NCI-H2171 treated with DMSO at 0.1 percent for 48 hours (cell line): ENCODE results near the gene SLC29A3.

Source experiments
- DNase-seq: peaks from one replicate; lab custom pipeline; 2025; lab: John Stamatoyannopoulos, UW

The SLC29A3 gene

DNA sequence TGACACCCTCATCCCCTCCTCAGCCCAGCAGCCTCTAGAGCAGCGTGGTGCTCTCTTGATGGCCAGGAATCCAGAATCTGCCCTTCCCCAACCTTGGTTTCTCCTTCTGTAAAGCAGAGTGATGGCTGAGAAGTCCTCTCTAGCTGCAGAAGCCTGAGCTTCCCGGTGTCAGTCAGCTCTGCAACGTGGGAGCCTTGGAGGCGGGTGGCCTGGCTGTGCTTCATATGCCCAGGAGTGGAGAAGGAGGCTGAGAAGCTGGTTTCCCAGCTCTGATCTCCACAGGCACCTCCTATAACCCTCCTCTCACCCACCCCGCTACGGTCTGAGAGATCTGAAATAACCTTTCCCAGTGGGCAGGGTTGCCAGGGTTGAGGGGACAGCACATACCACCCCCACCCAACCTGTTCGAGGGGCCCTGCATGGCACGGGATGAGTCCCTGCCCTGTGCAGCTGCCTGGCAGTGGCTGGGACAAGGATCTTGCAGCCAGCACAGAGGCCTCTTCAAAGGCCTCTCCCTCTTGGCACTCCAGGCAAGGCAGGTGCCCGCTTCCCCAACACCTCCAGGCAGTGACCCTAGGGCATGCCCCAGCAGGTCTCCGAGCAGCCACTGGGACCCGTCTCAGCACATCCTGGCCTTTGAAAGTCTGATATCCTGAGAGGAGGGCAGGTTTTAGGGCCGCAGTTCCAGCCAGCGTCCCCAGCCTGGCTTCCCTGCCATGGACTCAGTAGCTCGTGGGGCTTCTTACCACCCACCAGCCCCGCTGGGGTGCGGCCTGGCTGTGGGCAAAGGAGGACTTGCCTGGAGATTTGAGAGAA is 18.3 kb upstream of the SLC29A3 start:
- no peak for DNase-seq

DNA sequence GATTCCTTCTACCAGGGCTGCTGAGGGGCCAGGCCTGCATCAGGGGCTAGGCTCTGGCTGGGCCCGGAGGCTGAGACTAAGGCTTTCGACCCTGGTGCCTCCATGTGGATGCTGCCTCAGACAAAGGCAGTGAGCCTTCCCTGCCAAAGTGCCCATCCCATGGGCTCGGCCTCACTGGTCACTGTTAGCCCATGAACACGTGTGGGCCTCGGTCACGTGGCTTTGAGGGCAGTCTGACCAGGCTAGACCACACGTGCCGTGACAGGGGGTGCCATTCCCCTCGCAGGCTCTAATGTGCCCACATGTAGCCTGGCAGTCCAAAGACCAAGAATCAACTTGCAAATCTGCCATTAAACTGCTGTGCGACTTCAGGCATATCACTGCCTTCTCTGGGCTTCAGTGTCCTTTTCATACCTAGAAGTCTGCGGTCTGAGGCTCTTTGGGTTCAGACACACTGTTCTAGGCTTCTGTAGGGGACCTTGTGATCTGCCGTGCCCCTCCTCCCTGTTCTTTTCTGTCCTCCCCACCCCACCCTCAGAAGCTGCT is 17.6 kb upstream of the SLC29A3 start:
- DNase-seq: no peak

DNA sequence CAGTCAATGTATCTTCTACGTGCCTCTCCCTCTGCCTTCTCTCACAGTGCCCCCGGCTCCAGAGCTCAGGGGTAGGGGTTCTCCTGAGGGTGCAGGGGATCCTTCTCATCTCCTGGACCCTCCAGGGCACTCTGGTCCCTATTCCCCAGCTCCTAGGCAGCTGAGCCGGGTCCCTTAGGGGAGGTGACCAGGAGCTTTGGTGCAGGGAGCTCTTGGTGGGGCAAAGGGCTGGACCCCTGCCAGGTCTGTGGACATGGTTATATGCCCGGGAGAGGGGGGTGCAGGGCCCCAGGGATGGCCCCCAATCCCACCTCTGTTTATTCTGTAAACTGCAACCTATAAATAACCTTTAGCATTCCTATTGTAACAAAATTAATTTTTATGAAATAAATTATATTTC is 16.6 kb upstream of the SLC29A3 start:
- no peak for DNase-seq

DNA sequence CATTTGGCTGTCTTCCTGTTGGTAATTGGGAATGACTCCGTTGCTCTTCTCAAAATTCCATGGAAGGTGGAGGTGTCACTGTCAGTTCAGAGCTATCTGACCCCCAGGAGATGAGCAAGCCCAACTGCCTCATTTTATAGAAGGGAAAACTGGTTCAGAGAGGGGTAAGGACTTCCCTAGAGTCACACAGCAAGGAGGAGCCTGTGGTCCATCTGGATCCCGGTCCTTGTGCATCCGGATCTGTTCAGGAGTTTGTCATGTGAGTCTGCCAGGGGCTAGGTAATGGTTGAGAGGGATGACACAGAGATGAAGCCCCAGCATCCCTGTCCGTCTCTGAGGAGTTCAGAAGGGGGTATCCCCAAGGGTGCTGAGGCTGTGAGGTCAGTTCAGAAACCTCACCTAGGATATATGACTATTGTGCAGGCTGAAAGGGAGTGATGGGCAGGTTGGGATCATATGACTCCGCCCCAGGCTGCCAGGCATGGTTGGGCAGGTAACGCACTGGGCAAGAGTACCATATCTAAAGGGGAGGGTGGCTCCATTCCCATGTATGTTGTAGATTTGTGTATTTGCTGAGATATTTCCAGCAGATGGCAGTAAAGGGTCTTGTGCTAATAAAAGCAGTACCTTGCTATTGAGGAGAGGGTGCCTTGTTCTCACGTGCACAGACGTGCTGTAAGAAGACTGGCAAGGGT is 16.0 kb upstream of the SLC29A3 start:
- peak; percentile 72 for DNase-seq

DNA sequence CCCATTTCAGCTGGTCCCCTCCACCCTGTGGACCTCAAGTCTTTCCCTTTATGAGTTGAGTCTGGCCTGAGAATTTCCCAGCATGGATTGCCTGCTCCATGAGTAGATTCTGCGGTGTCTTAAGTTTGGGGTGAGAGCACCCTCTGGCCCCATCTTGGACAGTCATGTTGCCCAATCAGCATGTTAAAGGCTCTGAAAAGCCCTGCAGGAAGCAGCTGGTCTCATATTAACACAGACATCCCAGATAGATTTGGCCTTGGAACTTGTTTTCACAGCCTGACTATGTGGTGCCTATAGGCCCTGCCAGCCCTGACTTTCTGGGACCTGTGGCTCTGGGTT is 15.5 kb upstream of the SLC29A3 start:
- no peak for DNase-seq

DNA sequence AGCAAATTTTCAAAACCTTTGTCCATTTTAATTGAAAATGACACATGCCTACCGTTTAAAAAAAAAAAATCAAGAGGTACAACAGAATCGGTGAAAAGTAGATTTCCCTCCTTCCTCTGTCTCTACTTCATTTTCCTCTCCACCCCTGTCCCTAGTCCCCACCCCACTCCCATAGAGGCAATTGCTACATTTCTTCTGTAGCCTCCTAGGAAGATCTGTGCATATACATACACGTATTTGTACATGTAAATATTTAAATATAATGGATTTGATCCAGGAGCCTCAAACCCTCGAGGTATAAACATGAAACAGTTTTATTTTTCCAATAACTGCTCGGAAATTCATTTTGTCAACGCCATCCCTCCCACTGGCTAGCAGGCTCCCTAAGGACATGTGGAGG is 14.1 kb upstream of the SLC29A3 start:
- DNase-seq: no peak

DNA sequence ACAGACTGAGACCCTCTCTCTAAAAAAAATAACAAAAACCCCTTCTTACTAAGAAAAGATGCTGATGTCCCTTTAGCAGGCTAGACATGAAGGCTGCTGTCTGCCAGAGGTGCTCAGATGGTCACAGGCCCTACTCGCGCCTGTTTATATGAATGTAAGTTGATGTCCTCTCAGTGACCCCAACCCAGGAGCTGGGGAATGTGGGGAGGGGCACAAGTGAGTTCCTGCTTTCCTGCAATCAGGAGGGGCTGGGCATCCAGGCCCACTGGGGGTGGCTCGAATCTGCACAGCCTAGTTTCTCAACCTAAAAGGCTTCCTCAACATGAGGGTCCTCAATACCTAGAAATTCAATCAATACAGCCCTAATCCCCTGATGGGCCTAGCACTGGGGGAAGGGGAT is 12.1 kb upstream of the SLC29A3 start:
- no peak for DNase-seq

DNA sequence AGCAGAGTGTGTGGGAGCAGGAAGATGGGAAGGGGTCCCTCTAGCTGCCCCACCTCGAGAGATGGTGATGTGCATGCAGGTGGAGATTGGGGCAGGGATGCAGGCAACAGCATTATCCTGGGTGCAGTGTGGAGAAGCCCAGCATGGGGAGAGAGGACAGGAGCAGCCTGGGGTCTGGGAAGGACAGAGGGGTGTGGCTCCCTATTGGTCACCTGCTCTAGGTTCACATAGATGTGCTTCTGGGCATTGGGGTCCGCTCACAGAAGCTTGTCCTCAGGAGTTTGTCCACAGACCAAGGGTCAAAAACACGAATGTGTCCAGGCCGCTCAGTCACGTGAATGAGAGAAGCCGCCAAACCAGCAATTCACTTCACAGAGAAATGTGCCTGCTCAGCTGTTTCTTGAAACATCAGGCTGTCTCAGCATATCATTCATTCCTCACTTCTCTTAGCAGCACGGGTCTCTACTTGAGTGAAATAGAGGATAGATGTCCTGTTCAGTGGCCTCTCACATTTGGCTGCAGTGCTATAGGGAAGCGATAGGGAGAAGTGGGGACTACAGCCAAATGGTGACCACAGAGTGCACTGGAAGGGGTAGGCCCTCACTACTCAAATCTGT is 11.5 kb upstream of the SLC29A3 start:
- no peak for DNase-seq

DNA sequence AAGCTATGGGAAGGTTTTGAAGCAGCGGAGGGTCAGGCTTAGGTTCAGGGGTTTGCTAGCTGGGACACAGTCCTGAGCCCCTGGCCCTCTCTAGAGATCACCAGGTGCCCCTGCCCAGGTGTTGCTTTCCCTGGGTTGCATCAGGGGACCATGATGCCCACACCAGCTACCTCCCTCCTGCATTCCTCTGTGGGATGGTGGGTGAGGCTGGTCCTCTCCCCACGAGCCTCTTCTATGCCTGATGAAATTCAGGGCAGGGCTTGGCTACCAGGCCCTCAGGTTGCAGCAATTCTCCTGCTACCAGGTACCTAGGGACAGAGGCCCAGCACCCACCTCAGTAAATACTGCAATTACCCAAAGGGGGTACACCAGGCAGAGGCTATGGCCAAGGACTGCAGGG is 10.8 kb upstream of the SLC29A3 start:
- no peak for DNase-seq

DNA sequence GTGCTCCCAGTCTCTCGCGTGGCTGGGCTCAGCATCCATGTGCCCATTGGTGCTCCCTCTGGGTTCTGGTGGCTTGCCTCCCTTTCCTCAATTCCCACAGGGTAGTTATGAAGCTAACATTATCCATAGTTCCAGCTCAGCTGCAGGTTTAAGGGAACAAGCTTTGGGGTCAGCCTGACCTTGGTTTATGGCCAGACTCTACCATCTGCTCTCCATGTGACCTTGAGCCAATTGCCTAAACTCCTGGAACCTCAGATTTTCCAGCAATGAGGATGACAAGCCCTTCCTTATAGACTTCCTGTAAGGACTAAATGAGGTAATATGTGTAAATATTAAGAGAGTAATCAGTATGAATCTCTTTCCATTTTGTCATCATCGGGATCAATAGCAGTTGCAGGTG is 10.1 kb upstream of the SLC29A3 start:
- no peak for DNase-seq

DNA sequence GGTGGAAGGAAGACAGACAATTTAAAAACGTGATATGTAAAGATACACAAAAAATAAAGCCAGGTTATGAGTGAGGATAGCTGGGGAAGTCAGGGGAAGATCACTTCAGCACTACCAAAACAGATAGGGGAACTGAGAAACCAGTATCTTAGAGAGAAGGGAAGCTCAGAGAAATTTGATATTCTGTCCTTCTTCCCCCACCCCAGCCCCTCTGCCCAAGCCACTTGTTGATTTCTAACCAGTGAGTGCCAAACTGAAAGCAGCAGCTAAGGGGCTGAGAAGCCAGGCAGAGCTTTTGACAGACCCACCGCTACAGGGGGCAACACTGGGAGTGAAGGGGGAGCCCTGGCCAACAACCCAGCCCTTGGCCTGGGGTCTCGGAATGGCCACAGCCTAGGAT is 9.1 kb upstream of the SLC29A3 start:
- no peak for DNase-seq

DNA sequence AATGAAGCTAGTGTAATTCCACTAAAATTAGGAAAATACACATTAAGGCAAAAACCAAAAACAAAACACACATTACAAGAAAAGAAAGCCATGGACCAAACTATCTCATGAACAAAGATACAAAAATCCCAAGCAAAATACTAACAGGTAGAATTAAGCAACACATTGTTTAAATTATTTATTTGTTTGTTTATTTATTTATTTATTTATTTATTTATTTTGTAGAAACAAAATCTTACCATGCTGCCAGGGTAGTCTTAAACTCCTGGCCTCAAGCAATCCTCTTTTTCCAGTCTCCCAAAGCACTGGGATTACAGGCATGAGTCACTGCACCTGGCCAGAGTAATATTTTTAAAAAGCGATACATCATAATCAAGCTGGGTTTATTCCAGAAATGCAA is 6.8 kb upstream of the SLC29A3 start:
- DNase-seq: no peak

DNA sequence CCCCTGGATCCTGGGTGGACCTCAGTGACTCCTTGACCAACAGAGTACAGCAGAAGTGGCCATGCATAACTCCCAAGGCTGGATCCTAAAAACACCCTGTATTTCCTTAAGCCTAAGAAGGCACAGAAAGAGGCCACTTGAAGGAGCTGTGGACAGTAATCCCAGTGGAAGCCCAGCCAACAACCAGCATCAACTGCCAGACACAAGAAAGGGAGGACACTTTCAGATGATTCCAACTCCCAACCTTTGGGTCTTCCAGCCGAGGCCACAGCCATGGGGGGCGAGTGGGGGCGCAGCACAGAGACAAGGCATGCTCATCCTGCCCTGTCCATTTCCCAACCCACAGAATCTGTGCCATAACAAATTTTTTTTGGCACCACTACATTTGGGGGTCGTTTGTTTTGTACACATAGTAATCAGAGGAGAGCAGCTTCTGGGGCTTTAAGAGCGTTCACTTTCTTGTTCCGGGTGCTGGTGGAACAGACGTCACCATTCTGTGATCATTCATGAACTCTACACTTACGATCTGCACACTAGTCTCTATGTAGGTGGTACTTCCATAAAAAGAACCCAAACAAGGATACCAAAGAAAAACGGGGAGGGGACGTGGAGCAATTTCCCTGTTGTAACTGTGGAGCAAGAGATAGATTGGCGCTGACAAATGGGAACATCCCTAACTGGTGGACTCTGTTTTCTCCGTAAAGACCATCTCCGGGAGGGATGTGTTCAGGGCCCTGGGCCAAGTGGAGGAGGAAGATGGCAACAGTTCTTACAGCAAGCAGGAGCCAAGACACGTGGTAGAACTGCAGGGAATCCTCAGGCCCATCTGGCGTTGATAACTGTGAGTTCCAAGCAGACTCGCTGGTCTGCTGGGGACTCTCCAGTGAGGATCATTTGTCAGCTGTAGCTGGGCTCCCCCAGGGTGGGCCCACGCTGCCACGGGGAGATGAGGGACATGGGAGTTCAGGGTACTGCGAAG is 6.0 kb upstream of the SLC29A3 start:
- peak; percentile 79 for DNase-seq

DNA sequence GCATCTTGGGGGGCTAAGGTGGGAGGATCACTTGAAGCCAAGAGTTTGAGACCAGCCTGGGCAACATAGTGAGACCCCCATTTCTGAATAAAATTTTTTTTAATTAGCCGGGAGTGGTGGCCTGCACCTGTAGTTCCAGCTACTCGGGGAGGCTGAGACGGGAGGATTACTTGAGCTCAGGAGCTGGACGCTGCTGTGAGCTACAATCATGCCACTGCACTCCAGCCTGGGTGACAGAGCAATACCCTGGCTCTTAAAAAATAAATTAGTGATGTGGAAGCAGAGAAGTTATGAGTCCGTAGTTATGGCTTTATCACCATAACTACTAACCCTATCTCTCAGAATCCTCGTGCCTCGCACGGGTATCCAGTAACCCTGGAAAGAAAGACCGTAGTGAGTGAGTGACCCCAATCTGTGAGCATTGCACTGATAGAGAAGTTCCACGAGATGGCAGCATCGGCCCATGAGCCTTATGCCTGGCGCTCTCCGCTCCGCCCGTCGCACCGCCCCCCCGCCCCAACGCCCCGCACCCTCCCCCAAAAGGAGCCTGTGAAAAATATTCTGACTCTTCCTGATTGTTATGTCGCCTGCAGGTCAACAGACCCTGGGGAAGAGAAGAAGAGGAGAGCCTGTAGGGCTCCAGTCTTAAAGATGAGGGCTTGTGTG is 4.9 kb upstream of the SLC29A3 start:
- DNase-seq: peak; percentile 30

DNA sequence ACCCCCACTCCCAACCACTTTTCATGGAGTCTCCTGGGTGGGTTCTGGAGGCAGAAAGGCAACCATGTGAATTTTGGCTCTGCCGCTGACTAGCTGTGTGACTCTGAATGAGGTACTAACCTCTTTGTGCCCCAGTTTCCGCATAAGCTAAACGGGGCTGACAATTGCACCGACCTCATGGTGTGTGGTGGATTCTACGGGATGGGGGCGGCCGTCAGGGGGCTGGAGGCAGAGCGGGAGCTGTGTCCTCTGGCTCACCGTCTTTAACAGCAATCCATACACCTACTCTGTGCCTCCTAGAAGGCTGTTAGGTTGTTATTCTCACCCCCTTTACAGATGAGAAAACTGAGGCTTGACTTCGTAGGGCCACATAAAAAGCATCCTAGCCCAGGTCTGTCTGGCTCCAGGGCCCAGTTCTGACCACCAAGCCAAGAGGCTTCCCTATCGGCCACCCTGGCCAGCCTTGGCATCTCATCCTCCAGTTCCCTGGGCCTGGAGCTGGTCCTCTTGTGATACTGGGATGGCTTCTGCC is 4.3 kb upstream of the SLC29A3 start:
- DNase-seq: no peak

DNA sequence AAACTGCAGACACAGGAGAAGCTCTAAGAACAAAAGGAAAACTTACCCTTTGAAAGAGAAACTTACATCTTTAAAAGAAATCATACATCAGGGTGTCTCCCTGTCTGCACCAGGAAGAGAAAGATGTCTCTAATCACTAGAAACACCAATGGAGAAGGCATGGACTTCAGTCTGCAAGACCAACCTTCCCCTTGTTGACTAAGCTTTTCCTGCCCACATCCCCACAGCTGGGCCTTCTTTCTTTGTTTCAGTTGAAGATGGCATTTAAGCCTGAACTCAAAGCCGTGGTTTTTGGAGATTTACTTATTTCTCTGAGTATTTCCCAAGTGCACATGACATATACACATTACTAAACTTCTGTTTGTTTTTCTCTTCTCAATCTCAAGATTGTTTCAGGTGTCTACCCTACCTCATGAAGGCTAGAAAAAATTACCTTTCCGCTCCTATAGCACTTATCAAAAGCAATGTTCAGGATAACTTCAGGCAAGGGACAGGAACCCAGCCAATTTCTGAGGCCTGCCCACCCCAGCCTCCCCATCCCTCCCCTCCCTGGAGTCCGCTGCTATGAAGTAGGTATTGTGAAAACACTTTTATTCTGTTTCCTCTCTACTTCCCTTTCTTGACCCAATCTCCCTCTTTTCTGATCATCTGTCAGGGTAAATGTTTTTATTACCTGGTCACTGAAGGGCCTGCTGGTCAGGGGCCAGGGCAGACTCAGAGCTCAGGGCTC is 2.8 kb upstream of the SLC29A3 start:
- no peak for DNase-seq

DNA sequence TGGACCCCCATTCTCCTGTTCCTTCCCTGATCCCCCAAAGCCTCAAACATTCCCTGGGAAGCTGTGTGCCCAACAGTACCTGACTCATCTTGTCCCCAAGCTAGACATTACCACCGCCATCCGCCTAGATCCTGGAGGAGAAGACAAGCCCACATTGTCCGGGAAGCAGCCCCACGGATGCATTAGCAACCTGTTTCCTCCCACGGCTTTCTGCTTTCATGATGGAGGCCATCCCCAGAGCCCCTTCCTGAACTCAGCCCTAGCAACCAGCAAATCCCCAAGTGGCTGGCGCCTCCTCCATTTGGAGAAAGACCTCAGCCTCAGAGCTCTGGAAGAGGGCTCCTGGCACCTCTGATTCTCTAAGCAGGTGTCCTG is 2.3 kb upstream of the SLC29A3 start:
- no peak for DNase-seq

DNA sequence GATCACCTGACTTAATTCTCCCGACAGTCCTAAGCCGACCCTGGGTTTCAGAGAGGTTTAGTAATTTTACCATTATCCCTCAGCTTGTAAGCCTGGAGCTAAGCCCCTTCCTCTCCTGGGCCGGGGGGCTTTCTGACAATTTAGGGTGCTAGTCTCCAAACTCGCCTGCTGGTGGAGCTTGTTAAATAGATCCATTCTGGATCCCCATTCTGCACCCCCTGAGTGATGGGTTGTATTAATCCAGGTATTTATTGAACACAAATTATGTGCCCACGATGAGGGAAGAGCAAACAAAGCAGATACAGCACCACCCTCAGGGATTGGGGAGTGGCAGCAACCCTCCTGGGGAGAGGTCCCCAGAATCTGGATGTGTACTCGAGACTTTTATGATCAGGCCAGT is 1.3 kb upstream of the SLC29A3 start:
- DNase-seq: no peak

DNA sequence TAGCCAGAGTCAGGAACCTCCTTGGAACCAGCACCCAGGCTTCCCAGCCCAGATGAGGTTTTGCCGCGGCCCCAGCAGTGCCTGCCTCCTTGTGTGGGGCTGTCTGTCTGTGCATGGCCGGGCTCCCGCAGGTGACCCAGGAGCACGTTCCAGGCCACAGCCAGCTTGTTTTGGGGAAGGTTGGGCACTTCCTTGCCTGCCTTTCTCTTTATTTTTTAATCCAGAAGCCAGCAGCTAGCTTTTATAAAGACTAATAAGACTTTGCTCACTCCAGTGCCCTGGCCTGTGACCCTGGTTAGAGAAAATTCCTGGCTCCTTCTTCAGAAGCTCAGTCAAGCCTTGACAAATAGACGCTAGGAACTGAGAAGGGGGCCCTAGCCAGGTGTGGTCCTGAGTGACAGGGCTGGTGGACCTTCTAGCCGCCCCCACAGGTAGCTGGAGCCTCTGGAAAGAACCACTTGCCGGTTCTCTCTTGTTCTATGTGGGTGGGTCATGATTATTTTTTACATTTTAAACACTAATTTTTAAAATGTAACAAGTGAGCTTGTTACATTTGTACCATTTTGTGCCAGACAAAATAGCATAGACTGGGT is 837 bp downstream of the SLC29A3 start:
- no peak for DNase-seq

DNA sequence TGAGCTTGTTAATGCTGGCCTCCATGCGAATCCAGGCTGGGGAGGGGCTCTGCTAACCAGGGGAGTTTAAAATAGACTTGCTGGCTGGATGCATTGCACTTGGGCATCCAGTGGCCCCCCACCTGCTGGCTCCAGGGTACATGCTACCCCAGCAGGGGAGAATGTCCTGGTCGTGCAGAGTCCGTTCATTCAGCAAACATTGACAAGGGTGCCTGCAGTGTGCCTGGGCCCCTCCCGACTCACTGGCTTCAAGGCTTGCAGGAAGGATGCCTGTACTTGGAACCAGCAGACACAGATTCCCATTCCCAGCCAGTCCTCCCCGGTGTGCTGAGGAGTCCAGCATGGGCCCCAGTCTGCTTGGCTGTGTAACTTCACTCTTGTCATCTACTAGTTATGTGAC is 1.5 kb downstream of the SLC29A3 start:
- DNase-seq: no peak
